ENCODE measurements around the gene IFT43.

- TF ChIP-seq, protein P1, sequence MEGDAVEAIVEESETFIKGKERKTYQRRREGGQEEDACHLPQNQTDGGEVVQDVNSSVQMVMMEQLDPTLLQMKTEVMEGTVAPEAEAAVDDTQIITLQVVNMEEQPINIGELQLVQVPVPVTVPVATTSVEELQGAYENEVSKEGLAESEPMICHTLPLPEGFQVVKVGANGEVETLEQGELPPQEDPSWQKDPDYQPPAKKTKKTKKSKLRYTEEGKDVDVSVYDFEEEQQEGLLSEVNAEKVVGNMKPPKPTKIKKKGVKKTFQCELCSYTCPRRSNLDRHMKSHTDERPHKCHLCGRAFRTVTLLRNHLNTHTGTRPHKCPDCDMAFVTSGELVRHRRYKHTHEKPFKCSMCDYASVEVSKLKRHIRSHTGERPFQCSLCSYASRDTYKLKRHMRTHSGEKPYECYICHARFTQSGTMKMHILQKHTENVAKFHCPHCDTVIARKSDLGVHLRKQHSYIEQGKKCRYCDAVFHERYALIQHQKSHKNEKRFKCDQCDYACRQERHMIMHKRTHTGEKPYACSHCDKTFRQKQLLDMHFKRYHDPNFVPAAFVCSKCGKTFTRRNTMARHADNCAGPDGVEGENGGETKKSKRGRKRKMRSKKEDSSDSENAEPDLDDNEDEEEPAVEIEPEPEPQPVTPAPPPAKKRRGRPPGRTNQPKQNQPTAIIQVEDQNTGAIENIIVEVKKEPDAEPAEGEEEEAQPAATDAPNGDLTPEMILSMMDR (conservative IDR thresholded peaks at IDR 0.05): no peak
- TF ChIP-seq EZH2 (IDR thresholded peaks at IDR 0.05; ENCODE audit: low read depth): no peak
Observed at GRCh38 chr14:76125511-76125910, 139.9 kb downstream of the IFT43 start.

Measured in PC-9 (cell line).